ENCODE data around the gene FBLN2. TPM values are rescaled to one million over a fixed set of nuclear protein-coding genes. Genes with fewer than 3 reads are reported as not detected.

The FBLN2 gene
- total and polyA plus RNA-seq, 10 of the 15 experiments (the other 5 are each of a cell fraction or from before 2014, with no cell fraction given), result 0.03 to 0.41 (median 0.12) TPM; not detected in 2

DNA sequence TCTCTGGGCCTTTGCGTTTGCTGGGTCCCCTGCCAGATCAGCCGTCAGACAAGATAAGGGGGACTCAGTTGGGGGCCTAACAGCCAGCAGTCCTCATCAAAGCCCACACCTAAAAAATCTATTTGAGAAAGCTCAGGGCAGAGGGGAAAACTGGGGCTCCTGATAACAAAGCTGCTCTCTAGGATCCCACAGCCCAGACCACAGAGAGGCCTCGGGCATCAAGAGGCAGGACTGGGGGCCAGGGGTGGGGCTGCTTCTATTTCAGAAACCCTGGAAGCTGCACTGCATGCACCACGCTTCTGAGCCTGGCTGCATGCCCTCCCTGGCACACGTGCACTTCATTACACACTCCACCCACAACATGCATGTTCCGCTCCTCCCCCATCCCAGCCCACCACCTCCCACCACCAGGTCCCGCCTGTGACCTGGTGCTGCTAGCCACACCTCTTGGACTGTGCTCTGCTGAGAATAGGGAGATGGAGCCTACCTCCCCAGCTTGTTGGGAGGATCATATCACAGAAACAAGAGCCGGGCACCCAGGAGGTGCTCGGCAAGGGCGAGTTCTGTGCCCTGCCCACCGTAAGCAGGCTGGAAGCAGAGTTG, 26.6 kb downstream of the FBLN2 start:
- RAD21 ChIA-PET (ENCODE audit: unreplicated experiment), result no interaction called here
- TF ChIP-seq, protein P1, sequence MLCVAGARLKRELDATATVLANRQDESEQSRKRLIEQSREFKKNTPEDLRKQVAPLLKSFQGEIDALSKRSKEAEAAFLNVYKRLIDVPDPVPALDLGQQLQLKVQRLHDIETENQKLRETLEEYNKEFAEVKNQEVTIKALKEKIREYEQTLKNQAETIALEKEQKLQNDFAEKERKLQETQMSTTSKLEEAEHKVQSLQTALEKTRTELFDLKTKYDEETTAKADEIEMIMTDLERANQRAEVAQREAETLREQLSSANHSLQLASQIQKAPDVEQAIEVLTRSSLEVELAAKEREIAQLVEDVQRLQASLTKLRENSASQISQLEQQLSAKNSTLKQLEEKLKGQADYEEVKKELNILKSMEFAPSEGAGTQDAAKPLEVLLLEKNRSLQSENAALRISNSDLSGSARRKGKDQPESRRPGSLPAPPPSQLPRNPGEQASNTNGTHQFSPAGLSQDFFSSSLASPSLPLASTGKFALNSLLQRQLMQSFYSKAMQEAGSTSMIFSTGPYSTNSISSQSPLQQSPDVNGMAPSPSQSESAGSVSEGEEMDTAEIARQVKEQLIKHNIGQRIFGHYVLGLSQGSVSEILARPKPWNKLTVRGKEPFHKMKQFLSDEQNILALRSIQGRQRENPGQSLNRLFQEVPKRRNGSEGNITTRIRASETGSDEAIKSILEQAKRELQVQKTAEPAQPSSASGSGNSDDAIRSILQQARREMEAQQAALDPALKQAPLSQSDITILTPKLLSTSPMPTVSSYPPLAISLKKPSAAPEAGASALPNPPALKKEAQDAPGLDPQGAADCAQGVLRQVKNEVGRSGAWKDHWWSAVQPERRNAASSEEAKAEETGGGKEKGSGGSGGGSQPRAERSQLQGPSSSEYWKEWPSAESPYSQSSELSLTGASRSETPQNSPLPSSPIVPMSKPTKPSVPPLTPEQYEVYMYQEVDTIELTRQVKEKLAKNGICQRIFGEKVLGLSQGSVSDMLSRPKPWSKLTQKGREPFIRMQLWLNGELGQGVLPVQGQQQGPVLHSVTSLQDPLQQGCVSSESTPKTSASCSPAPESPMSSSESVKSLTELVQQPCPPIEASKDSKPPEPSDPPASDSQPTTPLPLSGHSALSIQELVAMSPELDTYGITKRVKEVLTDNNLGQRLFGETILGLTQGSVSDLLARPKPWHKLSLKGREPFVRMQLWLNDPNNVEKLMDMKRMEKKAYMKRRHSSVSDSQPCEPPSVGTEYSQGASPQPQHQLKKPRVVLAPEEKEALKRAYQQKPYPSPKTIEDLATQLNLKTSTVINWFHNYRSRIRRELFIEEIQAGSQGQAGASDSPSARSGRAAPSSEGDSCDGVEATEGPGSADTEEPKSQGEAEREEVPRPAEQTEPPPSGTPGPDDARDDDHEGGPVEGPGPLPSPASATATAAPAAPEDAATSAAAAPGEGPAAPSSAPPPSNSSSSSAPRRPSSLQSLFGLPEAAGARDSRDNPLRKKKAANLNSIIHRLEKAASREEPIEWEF (IDR thresholded peaks at IDR 0.05; ENCODE audit: insufficient replicate concordance, low read depth, low read length), result no peak
- TF ChIP-seq MYC (IDR thresholded peaks at IDR 0.05; ENCODE audit: insufficient read depth, insufficient read length, insufficient replicate concordance, low read length, severe bottlenecking) (no peak), BACH1 (IDR thresholded peaks at IDR 0.05; ENCODE audit: borderline replicate concordance) (no peak), ZZZ3 (IDR thresholded peaks at IDR 0.05; ENCODE audit: control insufficient read depth, insufficient read length, low read depth) (no peak), TCF3 (IDR thresholded peaks at IDR 0.05; ENCODE audit: borderline replicate concordance, insufficient read depth, low read depth, low read length) (no peak), ZNF217 (IDR thresholded peaks at IDR 0.05) (no peak), TBL1XR1 (IDR thresholded peaks at IDR 0.05; ENCODE audit: low read depth, low read length) (no peak), GATAD2B (conservative IDR thresholded peaks at IDR 0.05; ENCODE audit: low read depth) (no peak), GABPA (IDR thresholded peaks at IDR 0.05; ENCODE audit: low read depth) (no peak), FOXM1 (IDR thresholded peaks at IDR 0.05; ENCODE audit: low read depth, low read length) (no peak), SPI1 (IDR thresholded peaks at IDR 0.05; ENCODE audit: borderline replicate concordance, insufficient read depth, low read depth, low read length) (no peak), ZNF384 (IDR thresholded peaks at IDR 0.05; ENCODE audit: borderline replicate concordance, low read depth, low read length) (no peak), EED (IDR thresholded peaks at IDR 0.05; ENCODE audit: low read depth) (no peak)
- TF ChIP-seq, protein P2, sequence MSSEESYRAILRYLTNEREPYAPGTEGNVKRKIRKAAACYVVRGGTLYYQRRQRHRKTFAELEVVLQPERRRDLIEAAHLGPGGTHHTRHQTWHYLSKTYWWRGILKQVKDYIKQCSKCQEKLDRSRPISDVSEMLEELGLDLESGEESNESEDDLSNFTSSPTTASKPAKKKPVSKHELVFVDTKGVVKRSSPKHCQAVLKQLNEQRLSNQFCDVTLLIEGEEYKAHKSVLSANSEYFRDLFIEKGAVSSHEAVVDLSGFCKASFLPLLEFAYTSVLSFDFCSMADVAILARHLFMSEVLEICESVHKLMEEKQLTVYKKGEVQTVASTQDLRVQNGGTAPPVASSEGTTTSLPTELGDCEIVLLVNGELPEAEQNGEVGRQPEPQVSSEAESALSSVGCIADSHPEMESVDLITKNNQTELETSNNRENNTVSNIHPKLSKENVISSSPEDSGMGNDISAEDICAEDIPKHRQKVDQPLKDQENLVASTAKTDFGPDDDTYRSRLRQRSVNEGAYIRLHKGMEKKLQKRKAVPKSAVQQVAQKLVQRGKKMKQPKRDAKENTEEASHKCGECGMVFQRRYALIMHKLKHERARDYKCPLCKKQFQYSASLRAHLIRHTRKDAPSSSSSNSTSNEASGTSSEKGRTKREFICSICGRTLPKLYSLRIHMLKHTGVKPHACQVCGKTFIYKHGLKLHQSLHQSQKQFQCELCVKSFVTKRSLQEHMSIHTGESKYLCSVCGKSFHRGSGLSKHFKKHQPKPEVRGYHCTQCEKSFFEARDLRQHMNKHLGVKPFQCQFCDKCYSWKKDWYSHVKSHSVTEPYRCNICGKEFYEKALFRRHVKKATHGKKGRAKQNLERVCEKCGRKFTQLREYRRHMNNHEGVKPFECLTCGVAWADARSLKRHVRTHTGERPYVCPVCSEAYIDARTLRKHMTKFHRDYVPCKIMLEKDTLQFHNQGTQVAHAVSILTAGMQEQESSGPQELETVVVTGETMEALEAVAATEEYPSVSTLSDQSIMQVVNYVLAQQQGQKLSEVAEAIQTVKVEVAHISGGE (CRISPR knock-in tag; IDR thresholded peaks at IDR 0.05), result no peak
- in situ Hi-C loops (cut with MboI) (no loop called here), intact Hi-C loops (cut with micrococcal nuclease; ENCODE audit: unreplicated experiment) (no loop called here)
- CTCF ChIA-PET, result no interaction called here
- Histone ChIP-seq H3K79me2 (ENCODE audit: control insufficient read depth, insufficient read depth, low read length) (no peaks in the 10 kb centered on the region), H3K4me1 (ENCODE audit: control insufficient read depth, insufficient read depth, low read length) (no peaks in the 10 kb centered on the region), H3K4me2 (ENCODE audit: control insufficient read depth, insufficient read depth) (no peak overlapping the region), H4K20me1 (ENCODE audit: control insufficient read depth, insufficient read depth) (no peaks in the 10 kb centered on the region), H2AFZ (ENCODE audit: control insufficient read depth, low read depth, low read length) (no peak overlapping the region), H3K27ac (ENCODE audit: control insufficient read depth, insufficient read depth) (no peak overlapping the region), H3K4me3 (no peak overlapping the region), H3K36me3 (ENCODE audit: control insufficient read depth in 2 of 2, insufficient read depth in 2 of 2, low read length in 1 of 2) (no peaks in the 10 kb centered on the region), H3K9ac (ENCODE audit: control insufficient read depth, insufficient read depth, low read length) (no peak overlapping the region), H3K9me3 (replicated peaks; ENCODE audit: control insufficient read depth, insufficient read depth, low read length) (no peaks in the 10 kb centered on the region), H3K27me3 (replicated peaks in 1 of 2; ENCODE audit: control insufficient read depth in 2 of 2, insufficient read depth in 2 of 2, low read length in 1 of 2) (no peaks in the 10 kb centered on the region; a peak in 1 of 4 replicates)
- BruUV-seq (replicated peaks), result no TSS peak
- 46% methylated on average over 8 of the region's 11 CpGs for WGBS (ENCODE audit: insufficient coverage, insufficient replicate concordance, low lambda C conversion rate, missing lambda C conversion rate)
- POLR2A ChIA-PET, result no interaction called here
- DNase-seq (ENCODE audit: low read depth, low spot score) (no peak), FAIRE-seq (no peak), ATAC-seq (no peak)
- SMC1A ChIA-PET (ENCODE audit: uncharacterized antibody, unreplicated experiment), result no interaction called here

All from GM12878 (cell line).